SIG-M5 treated with dmso at 0.1 percent for 504 hours (cell line): Measurements from ENCODE around the gene TUG1.

Source experiments
- DNase-seq: peaks from one replicate; lab custom pipeline; 2025; ENCODE audit not compliant: unreplicated experiment; lab: John Stamatoyannopoulos, UW

TUG1 gene

GRCh38 chr22:30947173-30947815 is 21.8 kb upstream of the TUG1 start:
- no peak for DNase-seq

- peak; percentile 38 for DNase-seq
Measured at GRCh38 chr22:30947816-30948454, 21.1 kb upstream of the TUG1 start.

DNA sequence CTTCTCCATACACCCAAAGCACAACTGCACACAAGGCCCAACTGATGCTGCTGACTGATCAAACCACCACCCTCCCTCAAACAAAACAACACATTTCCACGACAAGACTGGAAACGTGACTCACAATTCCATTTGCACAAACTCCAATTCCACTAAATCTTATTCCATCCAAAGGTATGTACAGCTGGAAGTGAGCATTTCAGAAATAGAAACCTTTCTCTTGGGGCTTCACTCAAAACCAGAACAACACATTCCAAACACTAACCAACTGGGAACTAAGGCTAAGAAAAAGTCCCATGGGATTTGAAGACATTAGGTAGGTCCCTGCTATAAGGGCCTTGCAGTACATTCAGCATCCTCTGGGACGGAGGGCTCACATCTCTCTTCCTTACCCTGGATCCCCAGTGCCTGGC is 20.1 kb upstream of the TUG1 start:
- DNase-seq: no peak

DNA sequence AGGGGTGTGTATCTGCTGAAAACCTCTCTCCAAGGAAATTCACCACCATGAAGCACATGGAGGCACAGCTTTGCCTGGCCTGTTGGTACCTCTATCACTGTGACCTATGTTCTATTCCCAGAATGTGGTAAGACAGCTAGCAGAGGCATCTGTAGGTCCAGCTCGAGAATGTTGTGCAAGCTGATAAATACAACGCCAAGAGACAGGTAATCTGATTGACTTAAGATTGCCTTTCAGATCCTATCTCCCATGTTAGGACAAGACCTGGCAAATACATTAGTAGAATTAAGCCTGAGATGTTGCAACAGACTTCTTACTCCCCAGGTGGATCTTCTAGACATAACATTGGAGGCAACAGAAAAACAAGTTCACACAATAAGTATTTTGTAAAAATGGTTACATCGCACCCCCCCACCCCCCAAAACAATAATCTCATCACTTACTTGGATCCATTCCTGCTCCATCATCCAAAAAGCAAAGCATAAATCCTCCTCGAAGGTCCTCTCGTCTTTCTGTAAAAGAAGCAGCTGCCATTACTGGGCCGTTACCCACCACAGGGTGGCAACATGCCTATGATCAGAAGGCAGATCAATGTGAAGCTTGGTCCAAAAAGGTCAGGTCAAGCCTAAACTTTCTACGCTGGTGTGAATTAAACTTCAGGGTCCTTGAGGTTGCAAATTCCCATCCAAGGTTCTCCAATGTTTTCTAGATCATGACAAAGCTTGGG is 19.0 kb upstream of the TUG1 start:
- no peak for DNase-seq

- DNase-seq: no peak
Measured at GRCh38 chr22:30953206-30953605, 15.9 kb upstream of the TUG1 start.

GRCh38 chr22:30955153-30955552 is 13.9 kb upstream of the TUG1 start:
- DNase-seq: no peak

DNA sequence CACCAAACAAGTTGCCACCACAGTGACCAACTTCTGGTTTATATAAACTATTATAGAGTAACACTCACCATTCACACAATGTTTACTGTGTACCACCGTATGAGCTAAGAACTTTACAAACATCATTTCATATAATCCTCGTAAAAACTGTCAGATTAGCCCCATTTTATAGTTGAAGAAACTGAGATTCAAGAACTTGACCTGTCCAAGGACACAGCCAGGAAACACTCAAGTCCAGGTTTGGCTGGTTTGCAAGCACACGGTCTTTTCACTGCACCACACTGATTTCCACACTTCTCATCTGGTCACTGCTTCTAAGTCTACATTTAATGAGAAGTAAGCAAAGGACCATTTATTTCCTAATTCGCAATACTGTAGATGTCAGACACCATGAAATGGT is 4.2 kb upstream of the TUG1 start:
- DNase-seq: no peak

DNA sequence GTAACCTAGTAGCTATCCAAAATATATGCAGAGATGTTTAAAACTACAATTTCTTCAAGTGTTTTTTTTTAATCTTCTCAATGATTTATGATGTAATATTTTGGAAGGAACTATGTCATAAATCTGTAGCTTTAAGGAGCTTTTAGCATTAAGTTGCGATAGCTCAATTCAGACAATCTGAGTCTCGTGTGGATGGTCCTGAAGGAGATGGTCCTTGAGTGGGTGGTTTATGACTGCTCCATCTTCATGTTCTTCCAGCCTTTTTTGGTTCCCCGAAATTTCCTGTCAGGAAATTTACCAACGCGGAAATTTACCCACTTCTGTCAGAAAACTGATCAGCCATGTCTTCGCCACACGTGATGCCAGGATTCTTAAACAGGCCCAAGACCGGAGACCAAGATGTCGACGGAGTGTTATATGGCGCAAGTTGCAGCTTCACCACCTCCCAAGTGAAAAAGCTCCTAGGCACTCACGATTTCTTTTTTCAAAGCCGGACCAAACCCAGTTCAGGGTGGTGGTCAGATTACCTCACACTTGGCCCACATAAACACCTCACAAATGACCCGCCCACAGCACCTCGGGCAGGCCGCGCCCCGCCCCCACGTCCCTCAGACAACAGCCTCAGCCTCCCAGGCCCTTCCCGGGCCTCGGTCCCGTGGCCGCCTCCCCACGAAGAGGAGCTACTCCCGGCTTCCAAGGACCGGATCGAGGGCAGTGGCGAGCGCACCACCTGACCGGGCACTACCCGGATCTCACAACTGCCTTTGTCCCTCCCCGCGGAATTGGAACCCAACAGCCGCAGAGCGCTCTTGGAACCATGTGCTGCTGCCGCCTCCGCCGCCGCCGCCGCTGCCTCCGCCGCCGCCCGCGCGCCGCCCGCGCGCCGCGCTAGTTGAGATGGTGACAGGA is 796 bp upstream of the TUG1 start, which contains the start of gene MORC2:
Gene MORC2, minus strand, starts transcription at position 760 of the 909 bp plus-strand sequence. CDS start 885 bp downstream, outside the sequence.
- peak; percentile 27 for DNase-seq

GRCh38 chr22:30969532-30970355 is 679 bp downstream of the TUG1 start:
- peak; percentile 23 for DNase-seq

GRCh38 chr22:30970356-30970746 is 1.3 kb downstream of the TUG1 start:
- no peak for DNase-seq

DNA sequence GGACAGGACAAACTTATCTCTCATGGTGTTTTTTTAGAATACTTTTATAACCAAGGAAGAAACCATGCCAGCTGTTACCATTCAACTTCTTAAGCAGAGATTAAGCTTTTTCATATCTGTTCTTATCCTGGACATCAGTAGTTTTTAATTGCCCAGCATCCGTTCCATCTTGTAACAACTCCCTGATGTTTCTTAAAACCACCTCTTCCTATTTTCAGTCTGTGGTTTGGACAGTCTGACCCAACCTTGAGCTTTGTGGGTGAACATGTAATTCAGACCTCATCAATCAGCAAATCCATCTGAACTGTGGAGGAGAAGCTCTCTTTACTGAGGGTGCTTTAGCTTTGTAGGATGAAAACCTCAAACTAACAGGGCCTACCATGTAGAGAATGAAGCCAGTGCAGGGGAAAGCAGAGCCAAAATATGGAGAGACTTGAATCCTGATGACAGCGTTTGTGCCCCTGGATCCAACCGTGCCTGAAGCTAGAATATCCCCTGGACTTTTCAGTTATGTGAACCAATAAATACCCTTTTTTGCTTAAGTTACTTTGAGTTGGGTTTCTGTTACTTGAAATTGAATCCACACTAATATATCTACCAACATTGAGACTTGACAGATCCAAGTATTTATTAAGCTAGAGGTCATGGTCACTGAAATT is 9.4 kb downstream of the TUG1 start:
- peak; percentile 47 for DNase-seq

- DNase-seq: no peak
Measured at GRCh38 chr22:30979932-30980331, 10.9 kb downstream of the TUG1 start.

GRCh38 chr22:30982512-30982911 is 13.4 kb downstream of the TUG1 start:
- DNase-seq: no peak

GRCh38 chr22:30984317-30984716 is 15.3 kb downstream of the TUG1 start:
- DNase-seq: no peak

- DNase-seq: no peak
Measured at GRCh38 chr22:30985561-30986208, 16.6 kb downstream of the TUG1 start.

GRCh38 chr22:30989474-30989873 is 20.4 kb downstream of the TUG1 start:
- peak; percentile 88 for DNase-seq

- DNase-seq: no peak
Measured at GRCh38 chr22:30990690-30991089, 21.6 kb downstream of the TUG1 start.

DNA sequence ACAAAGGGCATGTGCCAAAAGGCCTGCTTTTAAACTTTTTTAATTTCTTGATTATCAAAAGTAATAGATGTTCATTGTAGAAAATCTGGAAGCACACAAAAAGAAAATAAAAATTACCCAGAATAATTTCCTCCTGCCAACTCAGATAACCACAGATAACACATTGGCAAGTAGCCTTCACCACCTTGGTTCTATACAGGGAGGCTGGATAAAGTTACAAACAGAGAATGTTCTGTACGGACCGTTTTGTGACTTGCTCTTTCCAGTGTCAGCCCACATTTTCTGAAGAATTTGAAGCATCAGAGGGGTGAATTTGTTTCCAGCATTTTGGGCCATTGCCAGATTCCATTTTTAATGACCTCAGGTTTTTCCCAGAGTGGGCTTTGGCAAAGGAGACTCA is 23.5 kb downstream of the TUG1 start:
- no peak for DNase-seq

GRCh38 chr22:30994960-30995359 is 25.9 kb downstream of the TUG1 start:
- no peak for DNase-seq
